Activated CD4-positive, alpha-beta T cell treated with anti-CD3 and anti-CD28 coated beads, Interleukin-2, Interleukin-4, amounts not matched to agents 100 ng/mL and 50 ng/mL, durations not matched to agents 16 hours and 8 hours (primary cell): ENCODE results near the gene ELMO1.

ENCODE experiments used
- DNase-seq: peaks from one replicate; pipeline ENCODE4 v3.0.0-alpha.2; 2020; ENCODE audit warnings: low spot score

Gene ELMO1

DNA sequence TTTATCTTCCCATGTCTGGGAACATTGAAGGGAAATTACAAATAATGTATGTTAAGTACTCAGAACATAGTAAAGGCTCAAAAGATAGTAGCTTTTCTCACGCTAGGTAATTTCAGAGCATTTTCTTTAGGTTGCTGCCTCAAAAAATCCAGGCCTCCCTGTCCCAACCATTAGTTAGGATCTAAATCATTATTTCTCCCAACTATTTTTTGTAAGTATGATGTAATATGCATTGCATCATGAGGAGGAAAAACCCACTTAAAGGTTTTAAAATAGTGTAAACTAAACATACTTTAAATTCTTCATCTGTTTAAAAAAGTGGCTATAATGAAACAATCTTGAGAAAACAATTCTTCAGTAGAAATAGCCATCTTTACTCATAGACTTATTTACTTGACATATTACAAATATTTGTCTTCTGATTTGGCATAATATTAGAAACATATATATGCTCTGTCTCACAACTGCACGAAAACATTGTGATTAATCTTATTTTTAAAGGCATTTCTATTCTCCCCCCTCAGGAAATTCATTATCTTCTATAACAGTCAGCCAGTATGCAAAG lies 329.3 kb downstream of the ELMO1 start:
- DNase-seq, result no peak

DNA sequence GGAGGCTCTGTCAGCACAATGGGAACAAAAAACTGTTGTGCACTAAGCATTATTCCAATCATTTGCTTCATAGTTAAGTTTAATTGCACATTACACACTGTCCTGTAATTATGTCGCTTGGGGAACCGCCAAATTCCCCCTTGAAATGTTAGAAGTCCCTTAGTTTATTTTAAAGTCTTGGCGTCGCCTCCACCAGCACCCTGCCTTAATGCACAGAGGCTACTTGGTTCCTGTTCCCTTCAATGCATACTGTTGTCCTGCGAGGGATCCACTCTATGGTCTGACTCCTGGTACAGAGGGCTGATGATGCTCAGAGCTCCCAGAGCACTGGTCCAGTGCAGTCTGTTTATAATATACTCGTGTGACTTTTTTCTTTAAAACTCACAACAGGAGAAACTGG lies 330.7 kb downstream of the ELMO1 start:
- no peak for DNase-seq

DNA sequence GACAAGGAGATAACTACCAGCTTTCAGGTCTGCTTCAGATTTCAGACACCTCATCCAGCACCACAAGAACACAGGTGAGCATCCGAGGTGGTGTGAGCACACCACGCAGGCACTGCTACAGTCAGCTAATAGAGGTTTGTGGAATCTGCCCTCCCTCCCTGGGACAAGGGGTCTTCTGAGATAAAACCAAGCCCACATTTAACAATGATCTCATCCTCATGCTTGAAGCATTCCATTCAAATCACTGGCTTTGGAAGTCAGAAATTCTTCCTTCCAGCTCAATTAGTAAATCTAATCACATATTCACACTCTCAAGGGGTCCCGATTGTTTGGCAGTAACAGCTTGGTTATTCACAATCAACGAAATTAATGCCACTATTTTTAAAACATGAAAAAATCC lies 331.4 kb downstream of the ELMO1 start:
- no peak for DNase-seq

DNA sequence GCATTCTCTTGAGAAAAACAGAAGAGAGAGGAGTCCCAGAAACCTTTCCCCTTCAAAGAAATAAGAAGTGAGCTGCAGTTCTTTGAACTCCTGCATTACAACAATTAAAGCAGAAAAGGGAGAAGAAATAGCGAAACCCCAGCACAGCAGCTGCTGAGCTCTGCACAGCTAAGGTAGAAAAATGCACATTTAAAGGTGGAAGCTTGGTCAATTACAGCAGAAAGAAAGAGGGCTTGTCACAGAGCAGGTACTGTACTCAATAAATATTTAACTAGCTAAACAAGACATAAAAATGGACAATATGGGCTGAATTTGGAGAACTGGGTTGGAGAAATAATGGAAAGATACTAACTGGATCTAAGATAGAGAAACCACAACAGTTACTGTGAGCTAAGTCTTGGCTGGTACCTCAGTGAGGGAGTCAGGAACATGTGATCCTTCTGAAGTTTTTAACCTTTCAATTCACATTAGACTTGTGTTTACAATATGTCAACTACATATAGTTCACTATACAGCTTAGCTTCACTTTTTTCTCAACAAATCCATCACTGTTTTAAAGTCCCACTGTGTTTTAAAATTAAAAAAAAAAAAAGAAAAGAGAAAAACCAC lies 332.5 kb downstream of the ELMO1 start:
- no peak for DNase-seq

DNA sequence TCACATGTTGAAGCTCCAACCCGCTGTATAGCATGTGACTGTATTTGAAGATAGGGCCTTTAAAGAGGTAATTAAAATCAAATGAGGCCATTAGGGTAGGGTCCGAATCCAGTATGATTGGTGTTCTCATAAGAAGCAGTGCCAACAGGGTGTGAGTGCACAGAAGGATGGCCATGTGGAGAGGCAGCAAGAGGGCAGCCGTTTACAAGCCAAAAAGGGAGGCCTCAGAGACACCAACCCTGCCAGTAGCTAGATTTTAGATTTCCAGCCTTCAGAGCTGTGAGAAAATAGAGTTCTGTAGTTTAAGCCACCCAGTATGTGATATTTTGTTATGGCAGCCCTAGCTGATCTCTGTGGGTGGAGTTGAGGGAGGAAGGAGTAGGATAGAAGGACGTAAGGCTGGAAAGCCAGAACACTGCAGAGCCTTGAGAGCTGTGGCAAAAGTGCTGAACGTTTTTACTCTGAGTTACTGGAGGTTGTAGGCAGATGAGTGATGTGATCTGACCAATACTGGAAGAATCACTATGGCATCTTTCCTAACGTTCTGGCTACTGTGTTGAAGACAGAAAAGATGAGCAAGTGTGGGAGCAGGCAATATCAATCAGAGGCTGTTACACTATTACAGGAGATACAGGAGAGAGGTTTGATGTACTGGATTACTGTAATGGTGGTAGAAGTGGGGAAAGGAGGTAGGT lies 334.9 kb downstream of the ELMO1 start:
- peak; percentile 24 for DNase-seq

DNA sequence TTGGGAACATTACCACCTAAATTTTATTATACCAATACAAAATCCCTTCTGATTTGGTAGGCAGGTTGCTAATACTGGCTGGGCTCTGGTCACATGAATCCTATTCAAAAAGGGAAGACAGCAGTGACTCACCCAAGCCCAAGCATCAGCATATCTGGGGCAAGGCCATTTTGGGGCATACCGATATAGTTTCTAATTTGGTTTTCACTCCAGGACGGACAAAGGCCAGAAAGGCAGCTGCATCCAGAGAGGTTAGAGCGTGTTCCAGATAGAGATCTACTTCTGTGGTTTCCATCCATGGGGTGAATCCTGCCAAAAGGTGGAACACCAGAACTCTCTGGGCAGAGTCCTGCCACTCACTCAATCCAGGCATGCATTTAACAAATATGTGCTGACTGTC lies 335.8 kb downstream of the ELMO1 start:
- DNase-seq, result no peak

DNA sequence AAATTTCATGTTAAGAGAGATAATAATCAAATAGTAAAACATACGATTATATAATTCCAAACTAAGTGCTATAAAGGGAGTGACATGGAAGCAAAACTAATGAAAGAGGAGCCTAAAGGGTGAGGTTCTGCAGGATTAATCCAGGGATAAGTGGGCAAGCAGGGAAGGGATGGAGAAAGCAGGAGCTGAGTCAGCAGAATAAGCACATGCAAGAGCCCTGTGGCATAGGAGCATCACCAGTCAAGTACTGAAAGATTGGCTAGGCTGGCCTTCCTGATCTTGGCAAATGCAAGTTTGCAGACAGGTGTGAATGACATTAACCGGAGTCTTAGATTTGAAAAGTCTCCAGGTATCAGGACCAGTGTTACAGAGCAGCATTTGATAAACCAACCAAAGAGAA lies 336.4 kb downstream of the ELMO1 start:
- no peak for DNase-seq

DNA sequence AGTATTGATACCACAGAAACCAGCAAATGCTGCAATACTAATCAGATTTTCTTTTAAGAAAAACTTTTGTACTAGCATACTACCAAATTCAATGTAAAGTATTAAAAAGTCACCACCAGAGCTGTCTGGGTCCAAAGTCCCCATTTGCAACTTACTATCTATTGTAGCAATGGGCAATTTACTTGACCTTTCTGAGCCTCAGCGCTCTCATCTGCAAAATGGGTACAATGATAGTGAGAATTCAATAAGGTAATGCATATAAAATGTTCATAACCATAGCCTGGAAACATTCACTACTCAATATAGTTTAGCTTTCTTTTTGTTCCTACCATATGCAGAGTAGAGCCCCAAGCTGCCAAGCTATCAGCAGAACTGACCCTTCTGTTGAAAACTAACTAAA lies 337.2 kb downstream of the ELMO1 start:
- DNase-seq, result no peak

DNA sequence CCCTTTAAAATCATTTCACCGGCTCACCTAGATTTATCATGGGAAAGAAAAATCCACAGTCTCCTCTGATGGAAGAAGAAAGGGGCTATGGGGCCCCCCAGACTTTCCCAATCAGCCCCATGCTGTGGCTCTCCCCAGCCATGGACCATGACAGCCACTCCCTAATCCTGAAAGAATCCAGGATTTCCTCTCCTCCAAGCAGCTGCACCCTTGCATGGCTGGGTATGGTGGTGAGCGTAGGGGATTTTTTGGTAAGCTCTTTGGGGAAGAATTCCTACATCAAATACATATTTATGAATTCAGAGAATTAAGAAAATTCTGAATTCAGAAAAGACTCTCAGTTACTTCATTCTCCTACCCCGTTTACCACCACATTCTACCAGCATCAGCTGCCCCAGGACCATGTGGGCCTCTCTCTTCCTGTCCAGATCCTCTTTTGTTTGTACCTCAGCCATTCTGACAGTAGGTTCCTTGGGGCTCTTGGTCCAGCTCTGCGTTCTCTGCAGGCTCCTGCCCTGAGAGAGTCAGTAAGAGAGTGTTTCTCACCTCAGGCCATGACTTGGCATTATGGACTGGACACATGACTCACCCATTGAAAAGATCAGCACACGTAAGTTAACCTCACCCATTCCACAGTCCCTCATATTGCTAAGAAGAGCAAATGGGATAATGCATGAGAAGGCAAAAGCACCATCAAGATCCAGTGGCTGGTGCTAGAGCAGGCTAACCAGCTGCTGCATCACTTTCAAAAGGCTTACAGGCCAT lies 337.8 kb downstream of the ELMO1 start:
- DNase-seq, result no peak

DNA sequence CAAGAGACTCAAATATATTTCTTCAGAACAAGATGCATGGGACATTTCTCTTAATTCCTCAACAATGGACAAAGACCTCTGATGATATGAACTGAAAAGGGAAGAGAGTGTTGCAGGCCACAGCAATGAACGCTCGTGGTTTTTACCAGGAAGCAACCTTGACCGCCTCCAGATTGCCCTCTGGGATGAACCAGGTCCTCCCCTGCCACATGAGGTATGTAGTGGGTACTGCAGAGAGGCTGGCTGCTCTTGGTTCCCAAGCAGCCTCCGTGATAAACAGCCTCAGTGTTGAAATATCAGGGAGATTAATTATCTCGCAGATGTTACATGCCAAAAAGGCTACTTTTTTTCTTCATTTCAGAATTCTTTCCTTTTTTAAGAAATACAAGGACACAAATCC lies 338.8 kb downstream of the ELMO1 start:
- DNase-seq, result no peak

DNA sequence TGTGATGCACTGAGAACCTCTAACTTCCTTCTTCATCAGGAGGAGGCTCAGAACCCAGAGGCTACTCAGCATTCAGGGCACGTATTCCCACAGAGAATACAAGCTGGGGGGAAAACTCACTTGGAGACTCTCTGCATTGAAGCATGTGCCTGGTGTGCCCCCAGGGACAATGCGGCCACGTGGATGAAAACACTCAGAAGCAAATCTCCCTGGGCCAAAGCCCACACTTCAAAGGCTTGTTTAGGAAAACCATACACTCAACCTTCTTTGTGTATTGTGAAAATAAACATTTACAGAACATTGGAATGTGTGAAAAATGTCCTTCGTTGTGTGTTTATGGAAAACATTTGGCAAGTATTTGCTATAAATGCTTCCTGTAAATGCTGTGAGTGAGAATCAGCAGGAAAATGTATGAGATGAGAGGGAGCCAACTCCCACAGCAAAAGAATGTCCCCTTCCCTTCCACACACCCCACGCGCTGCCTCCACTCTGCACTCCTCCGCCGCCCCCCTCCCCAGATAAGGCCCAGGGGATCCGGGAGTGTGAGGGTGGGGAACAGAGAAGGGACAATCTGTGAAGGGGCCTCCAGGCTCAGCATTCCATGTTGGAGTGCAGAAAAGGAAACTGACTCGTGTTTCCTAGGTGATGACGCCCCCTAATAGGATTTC lies 339.5 kb downstream of the ELMO1 start:
- DNase-seq, result no peak

DNA sequence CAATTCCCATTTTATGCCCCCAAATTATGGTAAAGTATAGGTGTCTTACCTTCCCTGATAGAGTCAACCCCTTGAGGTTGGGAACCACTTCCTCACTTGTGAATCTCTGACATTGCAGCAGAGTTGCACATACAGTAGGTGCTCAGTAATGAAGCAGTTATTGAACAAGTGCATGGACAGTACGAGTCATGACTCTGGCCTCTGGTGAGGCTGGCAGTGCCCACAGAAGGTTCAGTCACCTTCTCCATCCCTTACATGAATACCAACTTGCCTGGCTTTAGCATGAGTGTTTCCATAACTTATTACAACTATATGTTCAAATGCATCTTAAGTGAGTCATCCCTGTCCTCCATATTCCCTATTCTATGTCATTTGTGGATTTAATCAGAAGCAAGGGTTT lies 340.0 kb downstream of the ELMO1 start:
- peak; percentile 3 for DNase-seq

DNA sequence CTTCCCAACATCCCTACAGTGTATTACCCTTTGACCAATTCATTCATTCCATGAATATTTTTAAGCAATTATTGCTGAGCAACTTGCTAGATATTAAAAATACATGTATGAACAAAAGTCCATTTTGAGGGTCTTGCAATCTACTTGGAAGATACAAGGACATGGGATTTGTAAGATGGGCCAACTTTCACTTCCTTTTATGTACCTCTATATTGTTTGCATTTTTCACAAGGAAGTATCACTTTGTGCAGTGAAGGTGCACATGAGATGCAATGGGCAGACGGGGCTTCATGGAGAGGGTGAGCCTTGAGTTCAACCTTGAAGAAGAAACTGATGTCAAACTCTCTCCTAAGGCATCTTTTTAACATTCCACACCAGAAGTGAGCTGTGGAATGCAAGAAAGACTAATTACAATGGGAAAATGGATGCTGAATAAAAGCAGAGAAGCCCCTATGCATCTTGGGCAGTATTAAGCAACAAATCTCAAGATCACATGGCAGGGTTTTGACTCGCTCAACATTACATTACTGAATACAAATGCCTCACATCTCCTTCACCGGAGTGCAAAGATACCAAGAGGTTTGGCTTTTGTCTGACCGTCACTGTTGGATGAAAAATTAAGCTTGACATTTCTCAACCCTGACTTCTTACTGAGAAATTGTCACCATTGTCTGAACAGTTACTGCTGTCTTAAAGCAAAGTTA lies 341.5 kb downstream of the ELMO1 start:
- DNase-seq, result no peak

DNA sequence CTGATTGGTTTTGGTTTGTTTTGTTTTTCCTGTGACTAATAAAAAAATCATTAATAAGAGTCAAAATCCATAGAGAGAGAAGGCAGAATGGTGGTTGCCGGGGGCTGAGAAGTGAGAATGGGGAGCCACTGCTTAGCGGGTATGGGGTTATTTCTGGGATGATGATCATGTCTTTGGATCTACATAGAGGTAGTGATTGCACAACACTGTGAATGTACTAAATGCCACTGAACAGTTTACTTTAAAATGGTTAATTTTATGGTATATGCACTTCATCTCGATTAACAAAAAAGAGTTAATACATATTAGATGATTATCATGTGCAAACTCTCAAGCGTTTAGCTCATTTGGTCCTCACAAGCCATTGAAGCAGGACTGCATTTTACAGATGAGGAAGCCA lies 342.9 kb downstream of the ELMO1 start:
- DNase-seq, result no peak

DNA sequence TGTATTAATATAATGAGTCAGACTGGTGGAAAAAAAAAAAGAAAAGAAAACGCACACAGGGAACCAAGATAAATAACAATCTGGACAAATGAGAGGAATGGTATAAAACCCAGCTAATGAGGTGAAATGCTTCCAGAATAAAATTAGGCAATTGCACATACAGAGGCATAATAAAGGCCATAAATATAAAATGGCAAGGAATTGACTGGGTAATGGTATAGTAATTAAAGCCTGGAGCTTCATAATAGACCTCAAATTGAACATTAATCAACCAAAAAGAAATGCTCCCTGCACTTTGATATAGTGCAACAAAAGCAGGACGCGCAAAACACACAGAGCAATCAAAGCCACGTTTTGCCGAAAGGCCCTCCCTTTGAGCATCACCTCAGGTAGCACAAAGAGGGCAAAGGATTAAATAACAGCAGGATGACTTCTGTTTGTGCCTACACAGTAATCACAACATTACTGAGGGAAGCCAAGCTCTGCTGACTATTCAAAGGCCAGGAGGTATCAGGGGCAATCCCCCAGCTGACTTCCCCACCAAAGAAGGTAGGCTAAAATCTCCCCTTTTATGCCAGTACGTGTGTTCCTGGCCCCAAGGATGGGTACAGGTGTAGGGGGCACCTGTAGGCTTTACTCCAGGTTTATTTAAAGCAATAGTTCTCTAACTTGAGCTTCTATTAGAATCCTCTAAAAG lies 343.7 kb downstream of the ELMO1 start:
- no peak for DNase-seq

DNA sequence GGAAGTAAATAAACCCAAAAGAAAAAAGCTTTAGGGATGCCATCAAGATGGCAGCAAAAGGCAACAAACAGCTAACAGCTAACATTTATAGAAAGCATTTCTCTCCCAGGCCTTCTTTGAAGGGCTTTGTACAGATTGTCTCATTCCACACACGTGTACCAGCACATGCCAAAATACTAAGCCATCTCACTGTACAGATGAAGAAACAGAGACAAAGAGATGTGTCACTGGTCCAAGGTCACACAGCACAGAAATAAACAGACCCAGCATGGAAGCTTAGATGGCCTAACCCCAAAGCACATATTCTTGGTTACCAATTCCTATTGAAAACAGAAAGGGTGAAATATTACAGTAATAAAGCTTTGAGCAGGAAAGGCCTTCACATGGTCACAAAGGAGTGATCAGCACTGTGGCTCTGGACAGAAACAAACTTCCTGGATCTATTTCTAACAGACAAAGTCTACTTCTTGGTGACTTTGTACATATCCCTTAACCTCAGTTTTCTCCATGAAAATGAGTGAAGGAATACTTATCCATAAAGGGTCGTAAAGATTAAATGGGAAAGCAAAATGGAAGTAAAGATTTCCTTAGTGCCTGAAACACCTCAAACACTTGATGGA lies 346.0 kb downstream of the ELMO1 start:
- no peak for DNase-seq

DNA sequence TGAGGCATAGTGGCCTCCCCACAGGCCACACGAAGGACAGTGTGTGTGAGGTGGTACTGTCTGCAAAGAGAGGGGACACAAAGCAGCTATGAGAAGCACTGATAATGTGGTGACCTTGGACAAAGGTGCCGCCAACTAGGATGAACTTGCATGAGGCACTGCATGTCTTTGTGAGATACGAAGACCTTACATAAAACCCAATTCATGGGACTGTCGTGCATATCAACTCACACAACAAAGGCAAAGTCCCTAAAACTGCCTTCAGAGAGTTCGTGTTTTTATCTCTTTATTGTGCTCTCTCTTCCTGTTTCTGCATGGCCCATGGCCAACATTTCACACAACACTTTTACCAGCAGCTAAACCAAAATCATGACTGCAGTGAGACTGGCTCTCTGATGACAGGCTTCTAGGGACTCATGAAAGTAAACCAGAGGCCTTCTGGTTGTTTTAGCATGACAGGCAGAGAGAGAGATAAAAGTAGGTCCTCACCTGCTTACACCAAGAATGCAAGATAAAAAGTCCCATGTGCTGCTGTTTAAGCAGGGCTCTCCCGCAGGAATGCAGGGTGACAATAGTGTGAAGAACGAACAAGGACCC lies 347.8 kb downstream of the ELMO1 start:
- no peak for DNase-seq

DNA sequence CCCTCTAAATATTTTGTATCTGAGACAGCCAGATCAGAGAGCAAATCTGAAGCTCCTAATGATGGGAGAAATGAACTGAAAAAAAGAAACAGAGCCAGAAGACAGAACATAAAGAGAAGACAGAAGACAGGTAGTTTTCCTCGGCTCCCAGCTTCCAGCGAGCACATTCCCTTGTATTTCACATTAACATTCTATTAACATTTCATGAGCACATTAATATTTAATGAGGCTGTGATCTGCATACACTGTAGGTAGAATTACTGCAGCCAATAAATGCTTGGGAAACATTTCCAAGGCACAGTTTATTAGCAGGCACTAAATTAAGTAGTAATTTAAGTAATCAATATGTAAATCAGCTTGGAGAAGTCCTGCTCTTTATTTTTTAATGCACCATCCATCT lies 349.9 kb downstream of the ELMO1 start:
- DNase-seq, result no peak

DNA sequence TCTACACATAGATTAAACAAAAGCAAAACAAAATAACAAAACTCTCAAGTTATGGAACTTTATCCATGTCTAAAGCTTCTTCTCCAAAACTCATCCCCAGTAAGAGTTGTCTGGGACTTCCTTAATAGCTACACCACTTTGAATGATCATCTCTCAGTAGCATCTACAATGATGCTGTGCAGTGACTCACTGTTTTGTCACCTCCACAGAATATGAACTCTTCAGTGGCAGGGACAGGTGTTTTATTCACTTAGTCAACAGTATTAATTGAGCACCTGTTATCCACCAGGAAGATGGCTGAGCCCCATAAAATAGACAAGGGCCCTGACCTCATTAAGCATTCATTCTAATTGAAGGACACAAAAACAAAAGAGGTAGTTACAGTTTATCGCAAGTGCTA lies 350.7 kb downstream of the ELMO1 start:
- no peak for DNase-seq

DNA sequence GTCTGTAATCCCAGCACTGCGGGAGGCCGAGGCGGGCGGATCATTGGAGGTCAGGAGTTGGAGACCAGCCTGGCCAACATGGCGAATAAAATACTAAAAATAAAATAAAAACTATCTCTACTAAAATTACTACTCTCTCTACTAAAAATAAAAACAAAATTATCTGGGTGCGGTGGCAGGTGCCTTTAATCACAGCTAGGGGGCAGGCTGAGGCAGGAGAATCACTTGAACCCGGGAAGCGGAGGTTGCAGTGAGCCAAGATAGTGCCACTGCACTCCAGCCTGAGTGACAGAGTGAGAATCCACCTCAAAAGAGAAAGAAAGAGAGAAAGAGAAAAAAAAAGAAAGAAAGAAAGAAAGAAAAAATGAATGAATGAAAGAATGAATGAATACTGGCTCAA lies 351.4 kb downstream of the ELMO1 start:
- no peak for DNase-seq
